HEK293 (cell line): ENCODE results near the gene LHFPL3.

Experiments used
- CTCF ChIP-seq: fragments of 450-650 bp; formaldehyde crosslinking; IDR thresholded peaks from 2 replicates; pipeline ENCODE4 v1.5.1; 2016; ENCODE audit warnings: missing biosample characterization, missing genetic modification characterization
- GFI1B ChIP-seq: fragments of 450-650 bp; formaldehyde crosslinking; IDR thresholded peaks from 2 replicates; pipeline ENCODE4 v1.5.1; 2016; ENCODE audit warnings: missing biosample characterization, missing genetic modification characterization
- HOXA7 ChIP-seq: sonication (generic); formaldehyde crosslinking; IDR thresholded peaks from 2 replicates; pipeline ENCODE4 v1.8.1; 2022; ENCODE audit warnings: missing genetic modification reagents, borderline replicate concordance
- HOXC10 ChIP-seq: sonication (generic); formaldehyde crosslinking; IDR thresholded peaks from 2 replicates; pipeline ENCODE4 v1.8.1; 2023; ENCODE audit warnings: mild to moderate bottlenecking, missing genetic modification reagents
- IKZF3 ChIP-seq: fragments of 450-650 bp; IDR thresholded peaks from 2 replicates; pipeline ENCODE4 v1.5.0; 2018; ENCODE audit warnings: missing biosample characterization, mild to moderate bottlenecking, missing genetic modification characterization, moderate library complexity
- KLF1 ChIP-seq: fragments of 450-650 bp; formaldehyde crosslinking; IDR thresholded peaks from 2 replicates; pipeline ENCODE4 v1.5.1; 2016; ENCODE audit warnings: missing biosample characterization, missing genetic modification characterization
- KLF10 ChIP-seq: fragments of 450-650 bp; IDR thresholded peaks from 2 replicates; pipeline ENCODE4 v1.5.1; 2018; ENCODE audit warnings: missing biosample characterization, mild to moderate bottlenecking, missing genetic modification characterization
- KLF17 ChIP-seq: fragments of 450-650 bp; formaldehyde crosslinking; IDR thresholded peaks from 2 replicates; pipeline ENCODE4 v1.5.1; 2016; ENCODE audit warnings: missing biosample characterization, missing genetic modification characterization
- MYNN ChIP-seq: fragments of 450-650 bp; formaldehyde crosslinking; IDR thresholded peaks from 2 replicates; pipeline ENCODE4 v1.5.1; 2016; ENCODE audit warnings: missing biosample characterization, missing genetic modification characterization, borderline replicate concordance
- PATZ1 ChIP-seq: fragments of 450-650 bp; formaldehyde crosslinking; IDR thresholded peaks from 2 replicates; pipeline ENCODE4 v1.5.1; 2016; ENCODE audit warnings: missing biosample characterization, missing genetic modification characterization
- PBX3 ChIP-seq: sonication (generic); formaldehyde crosslinking; IDR thresholded peaks from 2 replicates; pipeline ENCODE4 v1.8.1; 2022; ENCODE audit warnings: mild to moderate bottlenecking, moderate library complexity, missing genetic modification reagents
- RBAK ChIP-seq: fragments of 450-650 bp; formaldehyde crosslinking; IDR thresholded peaks from 2 replicates; pipeline ENCODE4 v1.5.1; 2016; ENCODE audit warnings: missing biosample characterization, missing genetic modification characterization
- YY1 ChIP-seq: fragments of 450-650 bp; formaldehyde crosslinking; IDR thresholded peaks from 2 replicates; pipeline ENCODE4 v1.5.1; 2018; ENCODE audit warnings: missing biosample characterization, missing genetic modification characterization
- YY2 ChIP-seq: fragments of 450-650 bp; formaldehyde crosslinking; IDR thresholded peaks from 2 replicates; pipeline ENCODE4 v1.5.1; 2016; ENCODE audit warnings: missing biosample characterization, missing genetic modification characterization
- ZBTB49 ChIP-seq: fragments of 450-650 bp; formaldehyde crosslinking; IDR thresholded peaks from 2 replicates; pipeline ENCODE4 v1.5.1; 2016; ENCODE audit warnings: missing biosample characterization, missing genetic modification characterization, low read depth
- ZNF10 ChIP-seq: fragments of 450-650 bp; formaldehyde crosslinking; IDR thresholded peaks from 2 replicates; pipeline ENCODE4 v1.5.1; 2017; ENCODE audit warnings: missing biosample characterization, missing genetic modification characterization
- ZNF121 ChIP-seq: fragments of 450-650 bp; formaldehyde crosslinking; IDR thresholded peaks from 2 replicates; pipeline ENCODE4 v1.5.1; 2016; ENCODE audit warnings: missing biosample characterization, missing genetic modification characterization
- ZNF175 ChIP-seq: fragments of 450-650 bp; formaldehyde crosslinking; IDR thresholded peaks from 2 replicates; pipeline ENCODE4 v1.5.1; 2016; ENCODE audit warnings: missing biosample characterization, missing genetic modification characterization
- ZNF18 ChIP-seq: fragments of 450-650 bp; formaldehyde crosslinking; IDR thresholded peaks from 2 replicates; pipeline ENCODE4 v1.5.1; 2016; ENCODE audit warnings: missing biosample characterization, missing genetic modification characterization
- ZNF394 ChIP-seq: fragments of 450-650 bp; formaldehyde crosslinking; IDR thresholded peaks from 2 replicates; pipeline ENCODE4 v1.5.1; 2016; ENCODE audit warnings: missing biosample characterization, missing genetic modification characterization, mild to moderate bottlenecking, moderate library complexity, borderline replicate concordance
- ZNF510 ChIP-seq: fragments of 450-650 bp; formaldehyde crosslinking; IDR thresholded peaks from 2 replicates; pipeline ENCODE4 v1.5.1; 2018; ENCODE audit warnings: mild to moderate bottlenecking, missing genetic modification characterization, missing biosample characterization; ENCODE audit not compliant: insufficient replicate concordance
- ZNF561 ChIP-seq: fragments of 450-650 bp; IDR thresholded peaks from 2 replicates; pipeline ENCODE4 v1.5.1; 2018; ENCODE audit warnings: missing biosample characterization, missing genetic modification characterization, borderline replicate concordance
- ZNF580 ChIP-seq: fragments of 450-650 bp; formaldehyde crosslinking; IDR thresholded peaks from 2 replicates; pipeline ENCODE4 v1.5.1; 2016; ENCODE audit warnings: missing biosample characterization, missing genetic modification characterization
- ZNF596 ChIP-seq: fragments of 450-650 bp; IDR thresholded peaks from 2 replicates; pipeline ENCODE4 v1.5.0; 2018; ENCODE audit warnings: missing biosample characterization, mild to moderate bottlenecking, missing genetic modification characterization, moderate library complexity
- ZNF692 ChIP-seq: fragments of 450-650 bp; formaldehyde crosslinking; IDR thresholded peaks from 2 replicates; pipeline ENCODE4 v1.5.1; 2016; ENCODE audit warnings: missing biosample characterization, missing genetic modification characterization
- ZNF768 ChIP-seq: fragments of 450-650 bp; formaldehyde crosslinking; IDR thresholded peaks from 2 replicates; pipeline ENCODE4 v1.5.1; 2018; ENCODE audit warnings: missing biosample characterization, mild to moderate bottlenecking, missing genetic modification characterization
- ZNF785 ChIP-seq: fragments of 450-650 bp; formaldehyde crosslinking; IDR thresholded peaks from 2 replicates; pipeline ENCODE4 v1.5.1; 2016; ENCODE audit warnings: missing biosample characterization, missing genetic modification characterization
- ZSCAN23 ChIP-seq: fragments of 450-650 bp; formaldehyde crosslinking; IDR thresholded peaks from 2 replicates; pipeline ENCODE4 v1.5.1; 2016; ENCODE audit warnings: missing biosample characterization, missing genetic modification characterization

The LHFPL3 gene

GRCh38 chr7:104883718-104884452 is 555.5 kb downstream of the LHFPL3 start (continued):
- peak; percentile 90 for TF ChIP-seq CTCF (tag by site-specific recombination)
- TF ChIP-seq ZNF18 = peak; percentile 97
- no peak for TF ChIP-seq RBAK (tag by site-specific recombination)
- TF ChIP-seq IKZF3 = peak; percentile 90
- TF ChIP-seq PATZ1 (tag by site-specific recombination) = peak; percentile 76
- TF ChIP-seq ZNF596 (tag by site-specific recombination) = peak; percentile 36
- no peak for TF ChIP-seq ZNF768 (tag by site-specific recombination)
- 0 out of 2 replicates have a peak, but pooled peaks have one; percentile 40 for TF ChIP-seq ZNF121 (tag by site-specific recombination)
- peak; percentile 55; the same call in 1 of the 2 replicates for TF ChIP-seq ZNF394 (tag by site-specific recombination)
- TF ChIP-seq MYNN (tag by site-specific recombination) = no peak
- peak; percentile 90 for TF ChIP-seq ZNF692 (tag by site-specific recombination)
- TF ChIP-seq KLF17 (tag by site-specific recombination) = peak; percentile 99
- no peak for TF ChIP-seq YY2
- TF ChIP-seq YY1 (tag by site-specific recombination) = peak; percentile 50; the same call in 1 of the 2 replicates
- TF ChIP-seq KLF1 (tag by site-specific recombination) = peak; percentile 93
- no peak for TF ChIP-seq ZNF785 (tag by site-specific recombination)
- TF ChIP-seq HOXA7 (CRISPR knock-in tag) = no peak
- peak; percentile 95 for TF ChIP-seq ZNF561 (tag by site-specific recombination)
- TF ChIP-seq ZBTB49 = no peak
- TF ChIP-seq KLF10 (tag by site-specific recombination) = peak; percentile 85; the same call in 1 of the 2 replicates
- TF ChIP-seq ZNF10 (tag by site-specific recombination) = peak; percentile 99
- no peak for TF ChIP-seq PBX3
- no peak for TF ChIP-seq ZNF510 (tag by site-specific recombination)
- TF ChIP-seq ZSCAN23 (tag by site-specific recombination) = peak; percentile 69; the same call in 1 of the 2 replicates
- no peak for TF ChIP-seq HOXC10 (CRISPR knock-in tag)
- no peak for TF ChIP-seq GFI1B (tag by site-specific recombination)
- TF ChIP-seq ZNF175 = no peak
- TF ChIP-seq ZNF580 (tag by site-specific recombination) = peak; percentile 93
